Heart left ventricle (tissue), 13 donors: ENCODE measurements around the gene OVCA2.

ENCODE experiments used
- CTCF ChIP-seq, 12 donors: fragments of 200-600 bp; sonication (generic) in 4 of 12; IDR thresholded peaks; one replicate each; pipeline versions ENCODE4 v1.5.0 to v1.8.0; 2018 to 2022; ENCODE audit warnings: antibody characterized with exemption in 12 of 12, mild to moderate bottlenecking in 5 of 12
- POLR2A ChIP-seq, 2 donors: fragments of 450-650 bp; IDR thresholded peaks; one replicate each; pipeline ENCODE4 v1.6.1; 2017; ENCODE audit warnings: antibody characterized with exemption in 2 of 2, mild to moderate bottlenecking in 2 of 2, moderate library complexity in 2 of 2
- donor health status: ischemic (EF 13 %, LVEDD 7.1; RV severe dilation, severe dysfunction).
- donor health status: DM: no; HTN: yes; CAD: no.
- donor health status: DM: no; HTN: no; CAD: no.
- donor health status: ischemic (EF 25% LVEDD 6.9; RV normal size, moderate dysfunction).
- donor health status: ischemic (EF 25% LVEDD 5.7; RV mildly dilated, moderate dysfunction).
- donor health status: ischemic (EF 35%, LVEDD 5.7; RV mildly dilated, moderate dysfunction).
- donor health status: nonischemic (EF 11% LVEDD 7.7; RV severe dilation, severe dysfunction).
- donor health status: DM: yes; HTN: yes; CAD: no.
- donor health status: PGD.
- donor health status: ischemic (EF 29% LVEDD 5.4; RV normal size, mild dysfunction).
- donor health status: nonischemic (EF 23%, LVEDD 6.1; RV moderate dilation, normal function).

DNA sequence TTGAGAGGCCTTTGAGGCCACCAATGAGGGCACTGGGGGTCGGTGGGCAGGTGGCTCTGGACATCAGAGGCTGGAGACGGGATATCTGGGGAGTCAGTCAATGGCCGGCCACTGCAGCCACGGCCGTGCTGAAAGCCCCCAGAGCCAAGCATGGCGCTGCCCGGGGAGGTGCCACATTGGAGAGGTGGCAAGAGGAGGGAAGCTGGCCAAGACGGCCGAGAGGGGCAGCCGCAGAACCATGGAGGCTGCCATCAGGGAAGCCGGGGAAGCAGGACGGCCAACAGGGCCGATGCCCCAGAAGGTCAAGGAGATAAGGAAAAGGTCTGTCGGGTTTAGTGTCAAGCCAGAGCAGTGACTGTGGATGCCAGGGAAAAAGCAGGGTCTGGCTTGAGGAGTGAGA lies 26.5 kb upstream of the OVCA2 start:
- no peak for TF ChIP-seq CTCF (IDR thresholded peaks at IDR 0.05)
- no peak for TF ChIP-seq POLR2A (IDR thresholded peaks at IDR 0.05)
